IMR-90 (cell line): ENCODE data around the gene QSOX2. TPM values are rescaled to one million over a fixed set of nuclear protein-coding genes. Genes with fewer than 3 reads are reported as not detected.

Experiments
- ATAC-seq: fragments of 200-7000 bp; cut with Tn5 transposase; 2 replicates; pipeline ENCODE4 v1.9.1; 2020; ENCODE audit warnings: low read depth, mild to moderate bottlenecking, moderate library complexity
- BruUV-seq: library from RNA; stranded (reverse); fragments of 400-500 nt; replicated peaks from 2 replicates; lab custom pipeline; 2021; lab: Mats Ljungman, UMichigan
- CTCF ChIA-PET: fragments of 300-600 bp; formaldehyde crosslinking; extraction: SDS; loops from one replicate; lab custom pipeline; 2021; ENCODE audit warnings: antibody characterized with exemption; lab: Yijun Ruan, JAX
- POLR2A ChIA-PET: fragments of 300-600 bp; sonication (Branson Sonifier 250); formaldehyde crosslinking; loops from one replicate; lab custom pipeline; 2022; ENCODE audit warnings: antibody characterized with exemption; ENCODE audit not compliant: unreplicated experiment; lab: Charles Lee
- DNase-seq: peaks from one replicate; pipeline ENCODE4 v3.0.0; 2013
- H2AFZ ChIP-seq: replicated peaks from 2 replicates; pipeline ENCODE3; 2013; ENCODE audit warnings: low read length, mild to moderate bottlenecking; ENCODE audit not compliant: poor library complexity
- H2AK5ac ChIP-seq: 2 replicates; pipeline ENCODE4 v1.6.1; 2013; ENCODE audit warnings: low read depth, low read length, inconsistent platforms
- H2AK9ac ChIP-seq: replicated peaks from 2 replicates; pipeline ENCODE3; 2013; ENCODE audit warnings: mild to moderate bottlenecking, low read depth, low read length, moderate library complexity; ENCODE audit not compliant: poor library complexity
- H2BK120ac ChIP-seq: 2 replicates; pipeline ENCODE4 v1.6.1; 2013; ENCODE audit warnings: low read depth, low read length, inconsistent platforms
- H2BK15ac ChIP-seq: 3 replicates; pipeline ENCODE4 v1.6.1; 2013; ENCODE audit warnings: low read depth, low read length, inconsistent platforms
- H2BK20ac ChIP-seq: 2 replicates; pipeline ENCODE4 v1.6.1; 2013; ENCODE audit warnings: low read depth, mild to moderate bottlenecking, inconsistent platforms, low read length, moderate library complexity
- H2BK5ac ChIP-seq: 2 replicates; pipeline ENCODE4 v1.6.1; 2013; ENCODE audit warnings: mild to moderate bottlenecking, low read depth, low read length, inconsistent platforms; ENCODE audit not compliant: poor library complexity, severe bottlenecking
- H3K14ac ChIP-seq: replicated peaks from 2 replicates; pipeline ENCODE4 v1.6.1; 2013; ENCODE audit warnings: low read depth, low read length, inconsistent platforms
- H3K18ac ChIP-seq: 2 replicates; pipeline ENCODE4 v1.6.1; 2013; ENCODE audit warnings: low read depth, low read length, control low read depth
- H3K23ac ChIP-seq: 2 replicates; pipeline ENCODE4 v1.6.1; 2013; ENCODE audit warnings: low read depth, low read length, inconsistent platforms
- H3K27ac ChIP-seq: 2 replicates; pipeline ENCODE4 v1.5.1; 2013; ENCODE audit warnings: mild to moderate bottlenecking, control low read depth, low read length; ENCODE audit not compliant: insufficient read depth
- H3K27me3 ChIP-seq: 2 replicates; pipeline ENCODE4 v1.6.1; 2013; ENCODE audit warnings: low read length; ENCODE audit not compliant: control insufficient read depth, insufficient read depth
- H3K36me3 ChIP-seq: 2 replicates; pipeline ENCODE4 v1.6.1; 2013; ENCODE audit warnings: low read length, mixed read lengths; ENCODE audit not compliant: control insufficient read depth, insufficient read depth
- H3K4ac ChIP-seq: 2 replicates; pipeline ENCODE4 v1.6.1; 2013; ENCODE audit warnings: low read depth, low read length, inconsistent platforms
- H3K4me1 ChIP-seq: 2 replicates; pipeline ENCODE4 v1.6.1; 2013; ENCODE audit warnings: low read length, mixed read lengths; ENCODE audit not compliant: control insufficient read depth, insufficient read depth
- H3K4me2 ChIP-seq: 2 replicates; pipeline ENCODE4 v1.6.1; 2013; ENCODE audit warnings: low read depth, mild to moderate bottlenecking, control low read depth, low read length, moderate library complexity
- H3K4me3 ChIP-seq: 2 replicates; pipeline ENCODE4 v1.5.1; 2013; ENCODE audit warnings: low read depth, mild to moderate bottlenecking, control low read depth, low read length, moderate library complexity; ENCODE audit not compliant: insufficient read depth
- H3K56ac ChIP-seq: 2 replicates; pipeline ENCODE4 v1.6.1; 2013; ENCODE audit warnings: low read length, inconsistent platforms; ENCODE audit not compliant: insufficient read depth; ENCODE audit errors: extremely low read depth
- H3K79me1 ChIP-seq, 2 experiments: 2 replicates each; pipeline ENCODE4 v1.6.1; 2013; ENCODE audit warnings: low read length in 2 of 2, inconsistent platforms in 1 of 2, low read depth in 1 of 2
- H3K9ac ChIP-seq: 2 replicates; pipeline ENCODE4 v1.6.1; 2013; ENCODE audit warnings: low read depth, low read length, control low read depth
- H3K9me1 ChIP-seq: 2 replicates; pipeline ENCODE4 v1.6.1; 2013; ENCODE audit warnings: low read length, inconsistent platforms; ENCODE audit not compliant: insufficient read depth
- H3K9me3 ChIP-seq: 2 replicates; pipeline ENCODE4 v1.6.1; 2013; ENCODE audit warnings: low read length; ENCODE audit not compliant: control insufficient read depth, insufficient read depth
- H4K20me1 ChIP-seq: 2 replicates; pipeline ENCODE4 v1.6.1; 2013; ENCODE audit warnings: low read length, inconsistent platforms; ENCODE audit not compliant: insufficient read depth
- H4K5ac ChIP-seq: 2 replicates; pipeline ENCODE4 v1.6.1; 2013; ENCODE audit warnings: mild to moderate bottlenecking, low read depth, low read length, control low read depth
- H4K8ac ChIP-seq, 2 experiments: 2 replicates each; pipeline ENCODE4 v1.6.1; 2013; ENCODE audit warnings: low read depth in 2 of 2, low read length in 2 of 2, control low read depth in 1 of 2, inconsistent platforms in 1 of 2
- H4K91ac ChIP-seq: 2 replicates; pipeline ENCODE4 v1.6.1; 2013; ENCODE audit warnings: low read depth, low read length, inconsistent platforms; ENCODE audit not compliant: insufficient read depth
- CEBPB ChIP-seq: IDR thresholded peaks from 2 replicates; pipeline ENCODE4 v1.6.1; 2012; ENCODE audit warnings: low read depth, low read length, improper control_type of control experiment
- FOS ChIP-seq: fragments of 150-350 bp; IDR thresholded peaks from 2 replicates; pipeline ENCODE4 v1.6.1; 2016; ENCODE audit warnings: low read depth, low read length
- MAFK ChIP-seq: IDR thresholded peaks from 2 replicates; pipeline ENCODE4 v1.6.1; 2012; ENCODE audit warnings: low read depth, low read length, improper control_type of control experiment
- MXI1 ChIP-seq: IDR thresholded peaks from 2 replicates; pipeline ENCODE4 v1.6.1; 2012; ENCODE audit warnings: low read depth, mild to moderate bottlenecking, low read length, moderate library complexity, borderline replicate concordance
- NFE2L2 ChIP-seq: fragments of 150-350 bp; IDR thresholded peaks from 2 replicates; pipeline ENCODE4 v1.6.1; 2016; ENCODE audit warnings: low read depth, mild to moderate bottlenecking, low read length
- RCOR1 ChIP-seq: IDR thresholded peaks from 2 replicates; pipeline ENCODE4 v1.6.1; 2012; ENCODE audit warnings: mild to moderate bottlenecking, low read length, improper control_type of control experiment; ENCODE audit not compliant: insufficient replicate concordance
- RFX5 ChIP-seq: IDR thresholded peaks from 2 replicates; pipeline ENCODE4 v1.8.0; 2012; ENCODE audit warnings: low read depth, mild to moderate bottlenecking, low read length, moderate library complexity
- WGBS, 2 experiments: methylation state at CpG; one replicate each; pipeline versions ENCODE4 v1.1.5 to v1.1.7; 2013; ENCODE audit warnings: missing lambda C conversion rate in 2 of 2; ENCODE audit not compliant: insufficient read length in 1 of 2; ENCODE audit errors: extremely low coverage in 2 of 2; 5-methylcytosine and 5-hydroxymethylcytosine counted together
- dilution Hi-C: fragments of 300-500 bp; cut with HindIII; formaldehyde crosslinking; loops from one replicate; pipeline ENCODE4 v1.14.3; 2018; ENCODE audit warnings: low sequenced_read_pairs; ENCODE audit not compliant: unreplicated experiment
- in situ Hi-C: fragments of 300-500 bp; cut with MboI; formaldehyde crosslinking; loops from 3 replicates; pipeline ENCODE4 v1.14.3; 2019; ENCODE audit warnings: low sequenced_read_pairs, inconsistent platforms, mixed read lengths
- intact Hi-C: fragments of 100-400 bp; cut with micrococcal nuclease; formaldehyde crosslinking; loops from 2 replicates; pipeline ENCODE4 v1.10.0; 2022
- polyA plus RNA-seq, 3 experiments: library from polyadenylated mRNA; depleted of rRNA; stranded (reverse); fragments of >200 nt; gene quantifications; 2 replicates each; pipeline ENCODE4 v1.2.3, GENCODE V29; 2012; ENCODE audit warnings: low replicate concordance in 1 of 3
- total RNA-seq: library from RNA; depleted of rRNA; stranded (reverse); fragments of >200 nt; gene quantifications from 2 replicates; pipeline ENCODE4 v1.2.3, GENCODE V29; 2012
- TF ChIP-seq, protein P1 (sequence below): conservative IDR thresholded peaks from 2 replicates; pipeline ENCODE4 v1.5.1; 2012; ENCODE audit warnings: mild to moderate bottlenecking, low read depth, low read length, improper control_type of control experiment
- TF ChIP-seq, protein P2 (sequence below): fragments of 150-350 bp; IDR thresholded peaks from 2 replicates; pipeline ENCODE4 v1.6.1; 2017; ENCODE audit warnings: mild to moderate bottlenecking, antibody characterized with exemption, low read length, low read depth
- TF ChIP-seq, protein P3 (sequence below): fragments of 150-350 bp; IDR thresholded peaks from 2 replicates; pipeline ENCODE4 v1.6.1; 2016; ENCODE audit warnings: low read depth, mild to moderate bottlenecking, low read length, moderate library complexity, borderline replicate concordance

QSOX2 gene
- total and polyA plus RNA-seq, 2 of the 4 experiments (the other 2 are of a cell fraction) = 5.9 to 12.9 TPM

DNA sequence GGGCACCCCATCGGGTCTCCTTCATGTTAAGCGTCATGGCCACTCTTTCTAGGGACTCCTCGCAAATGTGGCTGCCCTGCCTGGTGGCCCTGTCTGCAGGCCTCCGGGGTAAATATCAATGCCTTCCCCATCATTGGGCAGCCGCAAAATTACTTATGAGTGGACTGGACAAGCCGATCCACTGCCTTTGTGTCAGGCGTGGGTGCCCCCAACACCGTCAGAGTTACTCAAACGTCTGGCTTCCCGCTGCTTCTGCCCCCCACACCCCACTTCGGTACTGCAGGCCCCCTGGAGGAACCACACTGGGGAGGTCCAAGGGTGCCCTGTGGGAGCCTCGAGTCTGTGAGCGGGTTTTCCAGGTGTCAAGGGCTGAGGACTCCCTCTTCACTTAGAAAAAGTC lies 44.4 kb downstream of the QSOX2 start:
- WGBS, 2 experiments = 75% methylated on average over 5 of the region's 13 CpGs; no CpG with 5 or more reads in 1 of the 2 experiments

More for the DNA sequence above, 44.4 kb downstream of the QSOX2 start:
- Histone ChIP-seq H3K4ac (no peak overlapping the region), H3K27ac (no peak overlapping the region), H3K9me1 (no peaks in the 10 kb centered on the region), H3K36me3 (no peaks in the 10 kb centered on the region), H2BK20ac (no peak overlapping the region), H2BK5ac (no peak overlapping the region), H3K27me3 (peaks cover 78% of the 10 kb centered on the region), H3K23ac (no peak overlapping the region), H3K4me3 (no peak overlapping the region), H3K9me3 (peaks cover under 1% of the 10 kb centered on the region; the same call in 1 of the 2 replicates), H3K14ac (no peak overlapping the region), H2AK5ac (no peak overlapping the region), H3K18ac (no peak overlapping the region), H2AK9ac (no peak overlapping the region), H2BK120ac (no peak overlapping the region), H3K9ac (no peak overlapping the region), H2BK15ac (no peak overlapping the region), H4K5ac (no peak overlapping the region), H4K8ac (no peak overlapping the region), H4K20me1 (peaks cover 27% of the 10 kb centered on the region), H2AFZ (no peak overlapping the region), H4K91ac (no peak overlapping the region), H3K56ac (no peak overlapping the region), H3K4me1 (no peaks in the 10 kb centered on the region), H3K4me2 (no peak overlapping the region), H3K79me1 (no peaks in the 10 kb centered on the region)
- DNase-seq (no peak), ATAC-seq (no peak)
- TF ChIP-seq NFE2L2 (no peak), MAFK (no peak), FOS (no peak), CEBPB (no peak), RCOR1 (no peak), MXI1 (no peak), RFX5 (no peak)
- TF ChIP-seq, protein P1, sequence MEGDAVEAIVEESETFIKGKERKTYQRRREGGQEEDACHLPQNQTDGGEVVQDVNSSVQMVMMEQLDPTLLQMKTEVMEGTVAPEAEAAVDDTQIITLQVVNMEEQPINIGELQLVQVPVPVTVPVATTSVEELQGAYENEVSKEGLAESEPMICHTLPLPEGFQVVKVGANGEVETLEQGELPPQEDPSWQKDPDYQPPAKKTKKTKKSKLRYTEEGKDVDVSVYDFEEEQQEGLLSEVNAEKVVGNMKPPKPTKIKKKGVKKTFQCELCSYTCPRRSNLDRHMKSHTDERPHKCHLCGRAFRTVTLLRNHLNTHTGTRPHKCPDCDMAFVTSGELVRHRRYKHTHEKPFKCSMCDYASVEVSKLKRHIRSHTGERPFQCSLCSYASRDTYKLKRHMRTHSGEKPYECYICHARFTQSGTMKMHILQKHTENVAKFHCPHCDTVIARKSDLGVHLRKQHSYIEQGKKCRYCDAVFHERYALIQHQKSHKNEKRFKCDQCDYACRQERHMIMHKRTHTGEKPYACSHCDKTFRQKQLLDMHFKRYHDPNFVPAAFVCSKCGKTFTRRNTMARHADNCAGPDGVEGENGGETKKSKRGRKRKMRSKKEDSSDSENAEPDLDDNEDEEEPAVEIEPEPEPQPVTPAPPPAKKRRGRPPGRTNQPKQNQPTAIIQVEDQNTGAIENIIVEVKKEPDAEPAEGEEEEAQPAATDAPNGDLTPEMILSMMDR = no peak
- TF ChIP-seq, protein P2, sequence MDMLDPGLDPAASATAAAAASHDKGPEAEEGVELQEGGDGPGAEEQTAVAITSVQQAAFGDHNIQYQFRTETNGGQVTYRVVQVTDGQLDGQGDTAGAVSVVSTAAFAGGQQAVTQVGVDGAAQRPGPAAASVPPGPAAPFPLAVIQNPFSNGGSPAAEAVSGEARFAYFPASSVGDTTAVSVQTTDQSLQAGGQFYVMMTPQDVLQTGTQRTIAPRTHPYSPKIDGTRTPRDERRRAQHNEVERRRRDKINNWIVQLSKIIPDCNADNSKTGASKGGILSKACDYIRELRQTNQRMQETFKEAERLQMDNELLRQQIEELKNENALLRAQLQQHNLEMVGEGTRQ = no peak
- TF ChIP-seq, protein P3, sequence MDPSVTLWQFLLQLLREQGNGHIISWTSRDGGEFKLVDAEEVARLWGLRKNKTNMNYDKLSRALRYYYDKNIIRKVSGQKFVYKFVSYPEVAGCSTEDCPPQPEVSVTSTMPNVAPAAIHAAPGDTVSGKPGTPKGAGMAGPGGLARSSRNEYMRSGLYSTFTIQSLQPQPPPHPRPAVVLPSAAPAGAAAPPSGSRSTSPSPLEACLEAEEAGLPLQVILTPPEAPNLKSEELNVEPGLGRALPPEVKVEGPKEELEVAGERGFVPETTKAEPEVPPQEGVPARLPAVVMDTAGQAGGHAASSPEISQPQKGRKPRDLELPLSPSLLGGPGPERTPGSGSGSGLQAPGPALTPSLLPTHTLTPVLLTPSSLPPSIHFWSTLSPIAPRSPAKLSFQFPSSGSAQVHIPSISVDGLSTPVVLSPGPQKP = no peak
- dilution Hi-C loops (no loop called here), in situ Hi-C loops (no loop called here), intact Hi-C loops (no loop called here)
- CTCF ChIA-PET = no interaction called here
- BruUV-seq = no TSS peak
- POLR2A ChIA-PET = no interaction called here
